ENCODE measurements around the gene TTC28.

Gene TTC28

DNA sequence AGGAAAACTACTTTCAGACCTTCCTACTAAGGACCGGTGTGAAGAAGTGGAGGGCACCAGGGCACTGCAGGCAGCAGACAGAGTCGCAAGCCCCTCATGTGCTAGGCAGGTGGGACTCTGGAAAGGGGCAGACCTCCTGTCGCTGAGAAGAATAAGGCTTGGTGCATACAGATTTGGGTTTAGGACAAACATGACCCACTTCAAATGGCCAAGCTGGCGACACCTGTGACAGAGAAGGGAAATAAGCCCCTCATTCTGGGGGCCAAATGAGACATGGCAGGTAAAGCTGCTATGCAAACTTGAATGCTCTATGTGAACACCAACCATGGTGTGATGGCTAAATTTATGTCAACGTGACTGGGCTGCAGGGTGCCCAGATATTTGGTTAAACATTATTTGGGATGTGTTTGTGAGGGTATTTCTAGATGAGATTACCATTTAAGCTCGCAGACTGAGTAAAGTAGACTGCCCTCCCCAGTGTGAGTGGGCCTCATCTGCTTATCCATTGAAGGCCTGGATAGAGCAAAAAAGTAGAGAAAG is 648.2 kb downstream of the TTC28 start:
- DNase-seq = no peak

DNA sequence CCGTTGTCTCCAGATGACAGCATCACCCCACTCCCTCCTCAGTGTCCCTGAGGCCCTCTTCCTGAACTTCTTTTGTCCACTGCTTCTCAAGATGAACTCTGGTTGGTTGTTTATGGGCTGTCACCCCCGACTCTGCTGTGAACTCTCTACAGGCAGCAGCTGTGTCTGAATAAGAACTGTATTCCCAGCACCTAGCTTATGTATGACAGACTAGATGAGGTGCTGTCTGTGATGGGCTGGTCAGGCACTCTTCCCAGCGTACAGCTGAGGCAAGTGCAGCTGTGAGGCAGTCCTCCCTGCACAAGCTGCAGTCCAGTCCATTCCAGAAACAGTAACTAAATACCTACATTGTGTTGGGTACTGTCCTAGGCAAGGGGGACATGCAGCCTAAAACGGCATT is 649.2 kb downstream of the TTC28 start:
- DNase-seq = no peak

DNA sequence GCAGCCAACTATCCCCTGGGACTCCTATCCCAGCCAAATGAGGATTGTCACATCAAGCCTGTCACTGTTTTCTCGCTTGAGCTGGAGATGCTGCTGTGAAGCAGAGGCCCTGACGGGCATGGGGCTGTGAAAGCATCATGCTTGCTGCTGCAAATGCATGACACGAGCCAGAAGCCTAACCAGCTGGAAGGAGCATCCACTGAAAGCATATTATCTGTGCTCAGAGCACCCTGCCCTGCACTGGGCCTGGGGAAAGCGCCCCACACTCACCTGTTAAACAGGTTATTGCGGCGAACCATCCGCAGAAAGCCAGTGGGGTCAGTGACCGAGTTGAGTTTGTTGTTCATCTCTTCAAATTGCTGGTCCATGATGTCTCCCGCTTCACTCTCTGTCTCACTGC is 649.7 kb downstream of the TTC28 start:
- DNase-seq = no peak

DNA sequence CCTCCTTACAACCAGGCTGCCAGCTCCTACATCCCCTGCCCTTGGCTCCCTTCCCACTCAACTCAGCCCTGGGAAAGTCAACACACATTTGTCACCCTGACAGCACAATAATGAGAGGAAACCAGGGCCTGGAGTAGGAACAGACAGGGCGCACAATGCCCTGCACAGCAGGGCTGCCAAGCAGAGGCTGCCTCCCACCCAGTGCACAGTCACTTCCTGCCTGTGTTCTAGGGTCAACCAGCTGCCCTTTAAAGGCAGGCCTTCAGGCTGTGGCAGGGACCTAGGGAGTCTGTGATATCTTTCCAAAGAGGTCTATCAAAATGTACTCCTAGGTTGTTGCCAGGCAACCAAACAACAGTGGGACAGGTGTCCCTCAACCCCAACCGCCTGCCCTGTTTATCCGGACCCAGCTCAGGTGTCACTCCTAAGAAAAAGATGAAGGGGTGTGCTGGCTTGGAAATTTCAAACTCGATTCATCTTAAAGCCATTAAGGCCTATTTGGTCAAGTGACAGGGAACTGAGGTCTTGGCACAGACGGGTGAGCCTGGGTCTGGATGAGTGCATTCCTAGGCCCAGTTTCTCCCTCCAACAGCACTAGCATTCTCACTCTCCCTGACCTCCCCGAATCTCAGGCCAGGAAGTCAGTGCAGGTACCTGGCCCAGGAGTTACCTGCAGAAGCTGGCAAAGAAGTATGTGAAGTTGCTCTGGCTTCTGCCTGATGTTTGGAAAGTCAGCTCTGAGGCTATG is 650.3 kb downstream of the TTC28 start:
- DNase-seq = peak; percentile 97

DNA sequence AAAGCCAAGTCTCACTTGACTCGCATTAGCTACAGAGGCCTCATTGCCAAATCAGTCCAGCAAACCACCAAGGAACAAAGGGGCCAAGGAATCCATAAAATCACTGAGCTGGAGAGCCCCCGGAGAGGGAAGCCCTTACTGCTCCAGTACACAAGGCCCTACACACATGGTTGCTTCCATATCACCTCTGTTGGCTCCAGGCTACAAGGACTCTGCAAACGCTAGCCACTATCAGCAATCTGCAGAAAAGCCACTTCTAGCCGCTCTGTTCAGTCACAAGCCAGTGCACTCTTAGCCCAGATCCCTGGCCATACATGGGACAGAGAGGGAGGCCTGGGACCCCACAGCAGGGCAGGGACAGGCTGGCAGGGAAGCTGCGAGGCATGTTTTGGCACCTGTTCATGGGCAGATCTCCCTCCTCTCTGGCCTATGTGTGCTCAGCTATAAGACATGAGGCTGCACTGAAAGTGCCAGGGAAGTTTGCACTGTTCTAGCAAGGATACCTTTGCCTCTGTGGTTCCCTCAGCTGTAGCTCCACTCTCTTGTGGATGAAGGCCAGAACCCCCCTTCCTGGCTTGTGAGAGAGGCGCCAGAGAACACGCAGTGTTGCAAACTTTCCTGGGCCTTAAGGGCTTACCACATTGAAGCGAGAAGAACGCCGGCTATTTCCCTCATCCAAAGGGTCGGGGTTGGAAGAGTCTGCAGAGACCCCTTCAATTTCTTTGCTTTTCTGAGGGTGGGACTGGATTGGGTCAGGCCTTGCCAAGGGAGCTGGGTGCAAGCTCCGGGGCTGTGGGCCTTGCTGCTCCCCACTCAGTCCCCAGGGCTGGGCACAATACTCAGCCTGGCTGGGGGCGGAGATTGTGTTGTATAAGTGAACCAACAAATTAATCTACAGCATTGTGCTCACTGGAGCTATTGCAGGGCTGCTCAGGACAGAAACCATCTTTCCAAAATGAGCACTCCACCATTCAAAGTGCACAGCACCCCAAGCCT is 651.9 kb downstream of the TTC28 start:
- DNase-seq = no peak

DNA sequence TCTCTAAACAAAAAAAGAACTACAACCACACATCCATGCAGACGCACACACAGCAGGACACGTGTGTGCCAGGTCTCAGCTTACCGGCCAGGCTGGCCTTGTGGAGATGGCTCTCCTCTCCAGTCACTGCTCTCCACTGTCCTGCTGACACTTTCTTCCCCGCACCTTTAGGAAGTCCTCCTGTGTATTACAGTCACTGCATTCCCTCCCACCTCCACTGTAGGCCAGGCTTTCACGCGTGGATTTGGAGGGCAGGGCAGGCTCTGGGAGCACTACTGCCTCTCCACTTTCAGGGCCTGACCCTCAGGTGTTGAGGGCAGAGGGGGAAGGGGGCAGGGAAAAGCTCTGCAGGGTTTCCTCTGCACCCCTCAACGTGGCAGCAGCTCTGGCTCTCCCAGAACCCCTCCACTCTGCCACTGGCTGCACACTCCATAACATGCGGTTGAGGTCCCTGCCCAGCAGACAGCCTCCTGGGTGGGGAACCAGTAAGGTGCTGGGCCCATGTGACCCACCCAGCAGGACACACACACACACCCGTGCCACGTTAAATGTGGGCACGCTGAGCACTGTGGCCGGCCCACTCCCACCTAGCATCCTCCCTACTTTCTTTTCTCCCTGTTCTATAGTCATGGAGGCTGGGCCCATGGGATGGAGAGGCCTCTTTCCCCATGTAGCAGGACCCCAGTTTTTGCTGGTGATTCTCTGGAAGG is 653.6 kb downstream of the TTC28 start:
- DNase-seq = no peak

DNA sequence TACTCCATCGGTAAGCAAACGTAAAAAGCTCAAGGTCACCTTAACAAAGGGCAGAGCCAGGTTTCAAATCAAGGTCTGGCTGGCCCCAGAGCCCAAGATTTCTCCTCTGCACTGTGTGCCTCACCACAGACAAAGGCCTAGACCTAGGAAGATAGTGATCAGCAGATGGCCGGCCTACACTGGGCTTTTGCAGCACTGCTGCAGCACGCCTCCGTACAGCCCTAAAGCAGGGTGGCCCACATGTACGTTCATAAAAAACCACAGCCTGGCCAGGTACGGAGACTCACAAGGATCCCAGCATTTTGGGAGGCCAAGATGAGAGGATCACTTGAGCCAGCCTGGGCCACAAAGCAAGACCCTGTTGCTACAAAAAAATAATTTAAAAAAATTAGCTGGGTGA is 654.3 kb downstream of the TTC28 start:
- no peak for DNase-seq

DNA sequence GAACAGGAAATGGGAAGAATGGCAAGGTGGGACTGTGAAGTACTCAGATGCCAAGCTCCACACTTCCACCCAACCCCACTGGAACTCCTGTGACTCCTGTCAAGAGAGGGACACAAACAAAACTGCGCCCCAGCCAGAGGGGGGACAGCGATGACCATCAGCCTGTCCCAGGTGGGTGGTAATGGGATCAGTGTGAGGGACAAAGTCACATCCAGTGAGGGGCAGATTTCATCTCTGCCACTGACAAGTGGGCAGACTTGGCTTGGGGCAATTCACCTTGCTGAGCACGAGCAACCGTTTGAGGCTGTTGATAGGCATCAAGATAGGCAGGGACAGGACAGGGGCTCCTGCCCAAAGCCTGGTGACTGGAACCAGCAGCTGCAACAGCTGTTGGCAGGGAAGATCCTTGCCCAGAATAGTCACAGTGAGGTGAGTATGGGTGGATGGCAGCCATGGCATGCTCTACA is 655.2 kb downstream of the TTC28 start:
- no peak for DNase-seq

DNA sequence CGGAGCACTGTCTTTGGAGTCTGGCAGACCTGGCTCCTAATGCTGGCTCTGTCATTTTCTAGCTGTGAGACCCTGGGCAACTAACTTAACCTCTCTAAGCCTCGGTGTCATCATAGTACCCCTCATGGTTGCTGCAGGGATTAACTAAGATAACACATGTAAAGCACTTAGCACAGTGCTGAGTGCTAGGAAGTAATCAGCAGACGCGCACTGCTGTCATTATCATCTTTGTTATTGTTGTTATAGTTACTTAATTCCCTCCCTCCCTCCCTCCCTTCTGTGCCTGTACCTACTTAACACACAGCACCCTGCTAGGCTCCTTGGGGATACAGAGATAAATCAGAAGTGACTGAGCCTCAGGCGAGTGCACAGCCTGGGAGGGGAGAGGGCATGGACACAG is 655.9 kb downstream of the TTC28 start:
- DNase-seq = no peak

DNA sequence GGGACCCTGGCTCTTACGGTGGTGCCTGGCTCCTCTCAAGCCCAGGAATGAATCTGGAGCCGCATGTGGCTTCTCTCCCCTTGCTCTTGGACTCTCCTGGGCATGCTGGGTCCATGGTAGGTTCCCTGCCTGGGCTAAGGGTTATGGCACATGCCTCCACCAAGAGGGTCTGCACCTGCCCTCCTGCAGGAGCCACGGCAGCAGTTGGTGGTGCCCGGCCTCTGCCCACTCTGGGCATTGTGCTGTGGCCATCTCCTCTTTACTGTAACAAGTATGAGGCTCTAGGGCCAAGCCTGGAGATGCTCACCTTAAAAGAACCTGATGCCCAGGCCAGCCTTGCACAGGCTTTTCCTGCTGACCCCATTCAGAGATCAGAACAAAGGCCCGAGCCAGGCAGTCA is 656.6 kb downstream of the TTC28 start:
- no peak for DNase-seq

DNA sequence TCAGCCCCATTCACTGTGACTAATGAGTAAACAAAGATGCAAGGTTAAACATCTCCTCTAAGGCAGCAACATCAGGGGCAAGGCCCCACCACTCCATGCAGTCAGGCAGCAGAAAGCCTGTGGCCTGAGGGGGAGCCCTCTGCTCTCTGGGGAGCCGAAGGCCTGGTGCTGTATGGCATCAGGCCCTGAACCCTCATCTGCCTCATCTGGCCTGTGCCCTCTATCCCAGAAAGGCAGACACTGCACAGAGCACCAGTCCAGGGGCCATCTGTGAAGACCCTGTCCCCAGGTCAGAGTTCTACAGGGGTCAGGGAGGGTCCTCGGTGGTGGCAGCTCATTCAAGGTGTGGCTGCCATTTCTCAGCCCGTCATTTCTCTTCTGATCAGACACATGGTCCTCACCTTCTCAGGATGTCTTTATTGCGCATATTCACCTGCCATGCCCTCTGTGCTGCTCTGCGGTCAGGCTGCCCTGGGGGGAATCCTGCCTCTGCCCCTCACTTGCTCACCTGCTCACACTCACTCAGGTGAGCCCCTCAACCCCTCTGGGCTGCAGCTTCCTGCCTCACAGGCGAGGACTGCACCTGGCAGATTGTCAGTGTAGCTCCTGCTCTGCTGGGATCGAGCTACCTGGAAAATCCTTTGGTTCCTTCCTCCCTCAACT is 657.5 kb downstream of the TTC28 start:
- no peak for DNase-seq

DNA sequence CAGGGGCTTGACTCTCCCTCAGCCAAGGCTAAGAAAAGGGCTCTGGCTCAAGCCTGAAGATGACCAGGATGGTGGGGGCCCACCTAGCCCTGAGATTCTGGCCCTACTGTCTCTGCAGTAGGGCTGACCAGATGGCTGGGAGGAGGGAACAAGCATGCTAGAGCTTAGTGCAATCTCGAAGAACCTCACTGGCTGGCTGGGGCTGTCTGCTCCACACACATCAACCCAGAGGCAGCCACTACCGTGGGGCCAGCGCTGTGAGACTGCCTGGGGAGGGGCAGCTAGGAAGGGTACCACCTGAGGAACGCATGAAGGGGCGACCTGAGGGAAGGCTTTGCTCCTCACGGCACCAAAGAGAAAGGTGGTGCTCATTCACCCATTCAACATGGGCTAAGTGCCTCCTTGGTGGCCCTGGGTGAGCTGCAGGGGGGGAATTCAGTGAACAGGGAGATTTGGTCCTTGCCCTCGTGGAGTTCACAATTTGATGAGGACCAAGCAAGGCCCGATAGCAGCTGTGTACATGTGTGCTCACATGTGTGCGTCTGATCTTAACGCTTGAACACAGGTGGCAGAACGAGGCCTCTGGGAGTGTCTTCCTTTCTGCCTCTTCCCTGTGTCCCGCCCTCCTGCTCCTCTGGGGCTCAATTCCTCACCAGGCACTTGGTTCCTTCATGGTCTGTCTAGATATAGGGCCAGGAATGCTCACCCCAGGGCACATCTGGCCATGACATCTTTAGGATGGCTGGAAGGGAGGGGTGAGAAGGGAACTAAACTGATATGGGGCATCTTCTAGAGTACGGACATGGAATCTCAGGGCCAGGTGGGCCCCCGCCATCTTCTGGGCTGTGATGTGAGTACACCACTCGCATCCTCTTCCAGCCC is 658.3 kb downstream of the TTC28 start:
- no peak for DNase-seq

DNA sequence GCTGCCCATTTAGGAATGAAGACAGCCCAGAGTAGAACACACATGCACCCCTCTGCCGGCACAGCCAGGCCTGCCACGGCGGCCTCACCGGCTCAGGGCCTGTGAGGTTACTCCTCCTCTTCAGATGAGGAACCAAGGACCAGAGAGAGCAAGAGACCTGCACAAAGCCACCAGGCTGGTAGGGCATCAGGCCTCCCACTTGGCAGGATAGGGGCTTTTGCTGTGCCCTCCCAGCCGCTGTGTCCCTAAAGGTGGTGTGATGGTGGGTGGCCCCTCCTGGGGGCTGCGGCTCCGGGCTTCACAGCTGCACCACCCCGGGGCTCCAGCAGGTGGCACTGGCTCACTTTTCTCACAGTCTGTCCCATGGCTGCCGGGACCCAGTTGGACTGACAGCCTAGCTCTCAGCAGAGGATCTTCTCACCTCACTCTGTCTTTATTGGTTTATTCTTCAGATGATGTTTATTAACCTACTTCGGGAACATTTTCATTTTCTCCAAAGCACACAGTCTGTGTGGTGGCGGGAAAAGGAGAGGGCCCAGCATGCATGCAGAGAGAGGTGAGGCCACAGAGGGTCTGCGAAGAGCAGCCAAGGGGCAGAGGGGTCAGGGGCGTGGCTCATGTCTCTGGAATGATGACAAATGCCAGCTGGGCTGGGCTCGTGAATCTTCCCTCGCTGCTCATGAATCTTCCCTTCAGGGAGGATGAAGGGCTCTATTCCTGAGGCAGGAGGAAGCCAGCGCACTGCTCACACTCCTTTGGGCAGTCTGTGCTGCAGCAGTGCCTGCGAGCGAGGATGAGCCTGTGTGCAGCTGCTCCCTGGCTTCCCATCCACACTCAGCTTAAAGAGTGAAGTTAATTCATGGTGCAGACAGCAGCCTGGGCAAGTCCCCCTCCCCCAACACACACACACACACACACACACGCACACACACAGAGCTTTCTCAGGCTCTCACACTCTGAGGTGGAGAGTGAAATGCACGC is 659.5 kb downstream of the TTC28 start:
- peak; percentile 65 for DNase-seq

DNA sequence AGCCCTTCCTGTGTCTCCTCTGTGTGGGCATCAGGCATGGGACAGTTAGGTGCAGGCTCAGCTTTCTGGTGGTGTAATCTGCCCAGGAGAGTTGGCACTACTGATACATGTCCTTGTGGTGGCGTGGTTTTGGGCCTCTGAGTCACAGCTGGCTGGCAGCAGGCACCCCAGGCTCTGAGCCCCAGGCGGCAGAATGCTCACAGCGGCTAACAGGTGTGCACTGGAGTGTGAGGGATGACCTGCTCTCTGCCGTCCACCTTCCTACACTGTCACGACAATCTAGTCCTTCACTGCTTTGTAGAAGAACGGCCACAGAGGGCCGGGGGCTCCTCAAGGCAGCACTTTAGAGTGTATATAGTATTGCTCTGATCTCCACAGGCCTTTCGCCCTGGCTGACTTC is 660.3 kb downstream of the TTC28 start:
- DNase-seq = no peak

DNA sequence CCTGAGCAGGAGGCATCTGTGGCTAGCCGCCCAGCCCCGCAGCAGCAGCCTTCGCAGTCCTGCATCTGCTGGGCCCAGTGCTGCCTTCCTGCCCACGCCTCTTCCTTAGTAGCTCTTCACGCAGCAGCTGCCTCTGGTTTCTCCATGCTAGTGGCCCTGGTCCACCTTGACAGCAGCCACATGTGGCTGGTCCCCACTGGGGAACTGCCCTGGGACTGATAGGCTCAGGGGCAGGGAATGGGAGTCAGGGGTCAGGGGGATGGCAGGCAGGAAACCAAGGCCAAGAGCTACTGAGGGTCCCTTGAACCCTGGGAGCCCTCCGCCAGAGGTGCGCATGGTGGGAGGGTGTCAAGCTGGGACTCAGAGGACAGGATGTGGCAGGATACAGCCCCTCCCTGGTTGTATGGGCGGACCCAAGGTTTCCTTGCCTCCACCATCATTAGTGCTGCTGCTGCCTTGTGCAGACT is 661.1 kb downstream of the TTC28 start:
- DNase-seq = no peak

DNA sequence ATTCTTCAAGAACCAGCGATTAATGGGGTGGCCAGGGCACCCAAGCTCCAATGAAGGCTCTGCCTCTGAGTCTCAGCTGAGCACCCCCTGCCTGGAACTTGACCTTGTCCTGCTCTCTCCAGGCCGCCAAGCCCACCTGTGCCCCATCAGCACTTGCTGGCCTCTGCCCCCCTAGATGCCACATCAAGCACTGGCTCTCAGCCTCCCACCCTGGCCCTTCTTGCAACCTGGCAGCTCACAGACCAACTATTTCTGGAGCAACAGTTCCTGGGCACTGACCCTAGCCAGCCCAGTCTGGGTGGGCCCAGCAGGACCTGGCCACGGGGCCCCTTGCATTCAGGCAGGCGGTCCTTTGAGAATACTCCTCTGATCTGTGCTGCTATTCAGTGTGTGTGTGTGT is 661.8 kb downstream of the TTC28 start:
- DNase-seq = no peak

DNA sequence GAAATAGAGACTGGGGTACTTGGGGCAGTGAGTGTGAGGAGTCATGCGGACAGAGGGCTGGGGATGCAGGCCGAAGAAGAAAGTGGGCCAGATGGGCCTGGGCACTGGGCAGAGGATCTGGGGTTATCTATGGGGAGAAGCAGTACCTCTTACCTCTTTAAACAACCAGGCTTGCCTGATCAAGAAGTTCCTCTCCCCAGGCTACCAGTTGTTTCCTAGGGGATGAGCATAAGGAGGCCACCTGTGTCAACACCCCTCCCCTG is 662.2 kb downstream of the TTC28 start:
- DNase-seq = no peak

DNA sequence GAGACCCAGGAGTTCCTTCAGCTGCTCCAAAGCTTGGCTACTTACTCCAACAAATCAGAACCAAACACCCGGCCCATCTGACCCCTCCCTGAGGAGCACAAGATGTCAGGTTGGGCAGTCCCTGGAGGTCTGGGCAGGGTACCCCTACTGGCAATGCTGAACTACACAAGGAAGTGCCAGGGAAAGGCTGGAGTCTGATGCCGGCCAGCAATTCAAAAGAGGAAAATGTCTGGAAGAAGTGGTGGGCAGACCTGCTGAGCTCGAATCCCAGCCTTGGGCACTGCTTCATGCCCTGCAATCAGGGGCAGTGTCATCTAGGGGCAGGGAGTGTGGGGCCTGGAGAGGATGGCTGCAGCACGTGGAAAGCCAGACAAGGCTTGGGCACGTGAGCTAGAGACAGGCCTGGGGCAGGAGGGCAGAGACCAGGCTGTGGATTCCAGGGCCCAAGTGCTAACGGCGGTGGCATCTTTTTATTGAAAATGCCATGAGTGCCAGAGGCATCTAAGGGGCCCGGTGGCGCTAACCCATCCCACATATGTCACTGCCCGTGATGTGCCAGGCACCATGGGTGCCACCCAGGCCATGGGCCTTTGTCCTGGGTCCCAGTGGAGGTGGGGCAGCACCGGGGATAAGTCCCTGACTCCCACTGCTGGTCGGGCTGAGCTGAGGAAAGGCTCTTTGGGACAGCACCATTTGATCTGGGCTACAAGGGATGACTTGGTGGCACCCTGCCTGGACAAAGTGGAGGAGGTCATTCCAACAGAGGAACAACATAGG is 662.7 kb downstream of the TTC28 start:
- DNase-seq = no peak

Data from NCI-H1105 (cell line).